Measurements from ENCODE around the gene CRYGN. TPM values are rescaled to one million over a fixed set of nuclear protein-coding genes. Genes with fewer than 3 reads are reported as not detected.

The CRYGN gene
- polyA plus RNA-seq, 1 donor (not counting 4 experiments of a cell fraction or from before 2014, with no cell fraction given), result not detected

GRCh38 chr7:151386301-151387160 lies 53.4 kb downstream of the CRYGN start:
- Histone ChIP-seq H3K4me3 (ENCODE audit: control insufficient read depth in 2 of 3, extremely low read depth in 1 of 3, insufficient read depth in 2 of 3, low read depth in 1 of 3, low read length in 3 of 3) (no peak overlapping the region), H3K4me2 (ENCODE audit: control insufficient read depth, extremely low read depth, insufficient read depth, low read depth, low read length) (no peak overlapping the region), H3K9me3 (ENCODE audit: control insufficient read depth, low read depth, low read length) (no peaks in the 10 kb centered on the region), H4K20me1 (ENCODE audit: control insufficient read depth, extremely low read depth, insufficient read depth, low read length) (no peaks in the 10 kb centered on the region), H3K27ac (ENCODE audit: control insufficient read depth, insufficient read depth, low read length) (no peak overlapping the region), H3K9me1 (ENCODE audit: control insufficient read depth, extremely low read depth, insufficient read depth, low read length) (no peaks in the 10 kb centered on the region), H3K9ac (ENCODE audit: control insufficient read depth, extremely low read depth, insufficient read depth, low read length) (no peak overlapping the region), H3K36me3 (ENCODE audit: control insufficient read depth in 2 of 2, extremely low read depth in 1 of 2, insufficient read depth in 2 of 2, low read length in 2 of 2) (no peaks in the 10 kb centered on the region), H2AFZ (ENCODE audit: control insufficient read depth, low read length) (no peak overlapping the region), H3K79me2 (ENCODE audit: control insufficient read depth, insufficient read depth, low read length) (no peaks in the 10 kb centered on the region), H3K27me3 (ENCODE audit: control insufficient read depth, extremely low read depth, insufficient read depth, low read length) (peaks cover 34% of the 10 kb centered on the region), H3K4me1 (ENCODE audit: control insufficient read depth, extremely low read depth, insufficient read depth, low read length) (peaks cover 2% of the 10 kb centered on the region)
- dilution Hi-C loops (cut with MboI; ENCODE audit: extremely low pct_ligation_motif_present, low sequenced_read_pairs), result no loop called here
- FAIRE-seq (no peak), DNase-seq (ENCODE audit: low read depth, low spot score) (no peak)
- TF ChIP-seq EZH2 (IDR thresholded peaks at IDR 0.05; ENCODE audit: low read length) (no peak), CTCF (optimal IDR thresholded peaks at IDR 0.05 in 1 of 3, IDR thresholded peaks at IDR 0.05 in 1 of 3, conservative IDR thresholded peaks at IDR 0.05 in 1 of 3; ENCODE audit: extremely low read depth in 1 of 3, insufficient read depth in 2 of 3, low read length in 3 of 3) (no peak)

- DNase-seq (ENCODE audit: low read depth, low spot score), result no peak
- no peak for TF ChIP-seq EZH2 (IDR thresholded peaks at IDR 0.05; ENCODE audit: low read length)
- TF ChIP-seq CTCF (optimal IDR thresholded peaks at IDR 0.05 in 1 of 3, IDR thresholded peaks at IDR 0.05 in 1 of 3, conservative IDR thresholded peaks at IDR 0.05 in 1 of 3; ENCODE audit: extremely low read depth in 1 of 3, insufficient read depth in 2 of 3, low read length in 3 of 3), result no peak
- Histone ChIP-seq H3K79me2 (ENCODE audit: control insufficient read depth, insufficient read depth, low read length) (no peaks in the 10 kb centered on the region), H3K9ac (ENCODE audit: control insufficient read depth, extremely low read depth, insufficient read depth, low read length) (no peak overlapping the region), H3K36me3 (ENCODE audit: control insufficient read depth in 2 of 2, extremely low read depth in 1 of 2, insufficient read depth in 2 of 2, low read length in 2 of 2) (no peaks in the 10 kb centered on the region), H3K27me3 (ENCODE audit: control insufficient read depth, extremely low read depth, insufficient read depth, low read length) (peaks cover 36% of the 10 kb centered on the region), H3K9me1 (ENCODE audit: control insufficient read depth, extremely low read depth, insufficient read depth, low read length) (no peaks in the 10 kb centered on the region), H4K20me1 (ENCODE audit: control insufficient read depth, extremely low read depth, insufficient read depth, low read length) (no peaks in the 10 kb centered on the region), H3K4me3 (ENCODE audit: control insufficient read depth in 2 of 3, extremely low read depth in 1 of 3, insufficient read depth in 2 of 3, low read depth in 1 of 3, low read length in 3 of 3) (no peak overlapping the region), H3K4me2 (ENCODE audit: control insufficient read depth, extremely low read depth, insufficient read depth, low read depth, low read length) (no peak overlapping the region), H3K9me3 (ENCODE audit: control insufficient read depth, low read depth, low read length) (no peaks in the 10 kb centered on the region), H3K4me1 (ENCODE audit: control insufficient read depth, extremely low read depth, insufficient read depth, low read length) (peaks cover 2% of the 10 kb centered on the region), H2AFZ (ENCODE audit: control insufficient read depth, low read length) (no peak overlapping the region), H3K27ac (ENCODE audit: control insufficient read depth, insufficient read depth, low read length) (no peak overlapping the region)
- FAIRE-seq, result no peak
- dilution Hi-C loops (cut with MboI; ENCODE audit: extremely low pct_ligation_motif_present, low sequenced_read_pairs), result no loop called here
Observed at GRCh38 chr7:151385626-151386300, 54.2 kb downstream of the CRYGN start.

Measured in keratinocyte (primary cell).